Colonic mucosa (tissue), 4 donors: ENCODE results near the gene FHOD3. TPM values are rescaled to one million over a fixed set of nuclear protein-coding genes. Genes with fewer than 3 reads are reported as not detected.
"Not testable (repeated sequence)": the region's sequence is repeated elsewhere in the genome, so short reads cannot be mapped to it uniquely, and the experiment has no call there.

Source experiments
- DNase-seq: peaks from one replicate; pipeline ENCODE4 v3.0.0-alpha.2; 2020
- H3K27ac ChIP-seq: fragments of 200-600 bp; one replicate; pipeline ENCODE4 v1.8.0; 2021
- H3K27me3 ChIP-seq: fragments of 200-600 bp; one replicate; pipeline ENCODE4 v1.8.0; 2021
- H3K36me3 ChIP-seq: fragments of 200-600 bp; one replicate; pipeline ENCODE4 v1.8.0; 2021
- H3K4me1 ChIP-seq: fragments of 200-600 bp; one replicate; pipeline ENCODE4 v1.8.0; 2021; ENCODE audit warnings: mild to moderate bottlenecking
- H3K4me3 ChIP-seq: fragments of 200-600 bp; one replicate; pipeline ENCODE4 v1.8.0; 2021
- H3K9ac ChIP-seq, 2 donors: one replicate each; pipeline ENCODE4 v1.7.0; 2013; ENCODE audit warnings: control low read depth in 2 of 2, low read depth in 2 of 2, low read length in 2 of 2
- H3K9me3 ChIP-seq: fragments of 200-600 bp; one replicate; pipeline ENCODE4 v1.8.0; 2021
- intact Hi-C: fragments of 100-400 bp; cut with DNase I; formaldehyde crosslinking; loops from one replicate; pipeline ENCODE4 v1.14.1; 2022
- total RNA-seq, 2 donors: library from RNA; stranded (reverse); fragmentation: NEBNext Ultra II Directional in 1 of 2; extraction: Animal tissue kit (Norgen Biotek cat#: 25700) in 1 of 2; gene quantifications; one replicate each; pipeline ENCODE4 v1.2.1, GENCODE V29; 2021
- TF ChIP-seq, protein P1 (sequence below): fragments of 200-600 bp; IDR thresholded peaks from one replicate; pipeline ENCODE4 v1.8.0; 2022; ENCODE audit warnings: antibody characterized with exemption, mild to moderate bottlenecking
- donor health status: healthy.
- donor health status: DM: no; HTN: no; CAD: no.
- donor health status: DM: no; HTN: no; CAD: no.

FHOD3 gene
- total RNA-seq, 2 donors from 2014 or later = 2.5 to 4.1 TPM

DNA sequence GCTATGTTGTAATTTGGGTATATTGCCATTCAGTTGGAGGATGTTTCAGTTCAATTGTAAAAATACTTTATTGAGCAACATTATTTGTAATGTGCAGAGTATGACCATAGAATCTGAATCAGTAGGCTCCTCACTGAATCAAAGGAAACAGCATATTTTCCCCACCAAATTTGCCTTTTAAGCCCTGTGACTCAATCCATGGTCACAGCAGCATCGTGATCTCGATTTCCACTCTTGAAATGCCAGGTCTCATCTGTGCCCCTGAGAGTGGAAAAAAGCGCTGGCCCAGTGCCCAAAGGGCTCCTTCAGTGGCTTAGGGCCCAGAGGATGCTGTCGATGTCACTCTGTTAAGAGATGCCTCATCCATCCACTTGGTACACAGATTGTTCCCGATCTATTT, 57.5 kb downstream of the FHOD3 start:
- no peak overlapping the region for H3K27ac ChIP-seq
- H3K27me3 ChIP-seq = no peaks in the 10 kb centered on the region
- H3K36me3 ChIP-seq = no peaks in the 10 kb centered on the region
- intact Hi-C loops = no loop called here
- TF ChIP-seq, protein P1, sequence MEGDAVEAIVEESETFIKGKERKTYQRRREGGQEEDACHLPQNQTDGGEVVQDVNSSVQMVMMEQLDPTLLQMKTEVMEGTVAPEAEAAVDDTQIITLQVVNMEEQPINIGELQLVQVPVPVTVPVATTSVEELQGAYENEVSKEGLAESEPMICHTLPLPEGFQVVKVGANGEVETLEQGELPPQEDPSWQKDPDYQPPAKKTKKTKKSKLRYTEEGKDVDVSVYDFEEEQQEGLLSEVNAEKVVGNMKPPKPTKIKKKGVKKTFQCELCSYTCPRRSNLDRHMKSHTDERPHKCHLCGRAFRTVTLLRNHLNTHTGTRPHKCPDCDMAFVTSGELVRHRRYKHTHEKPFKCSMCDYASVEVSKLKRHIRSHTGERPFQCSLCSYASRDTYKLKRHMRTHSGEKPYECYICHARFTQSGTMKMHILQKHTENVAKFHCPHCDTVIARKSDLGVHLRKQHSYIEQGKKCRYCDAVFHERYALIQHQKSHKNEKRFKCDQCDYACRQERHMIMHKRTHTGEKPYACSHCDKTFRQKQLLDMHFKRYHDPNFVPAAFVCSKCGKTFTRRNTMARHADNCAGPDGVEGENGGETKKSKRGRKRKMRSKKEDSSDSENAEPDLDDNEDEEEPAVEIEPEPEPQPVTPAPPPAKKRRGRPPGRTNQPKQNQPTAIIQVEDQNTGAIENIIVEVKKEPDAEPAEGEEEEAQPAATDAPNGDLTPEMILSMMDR = no peak
- DNase-seq = no peak
- no peaks in the 10 kb centered on the region for H3K9me3 ChIP-seq
- H3K4me1 ChIP-seq = no peaks in the 10 kb centered on the region
- H3K9ac ChIP-seq = no peak overlapping the region
- no peak overlapping the region for H3K4me3 ChIP-seq

DNA sequence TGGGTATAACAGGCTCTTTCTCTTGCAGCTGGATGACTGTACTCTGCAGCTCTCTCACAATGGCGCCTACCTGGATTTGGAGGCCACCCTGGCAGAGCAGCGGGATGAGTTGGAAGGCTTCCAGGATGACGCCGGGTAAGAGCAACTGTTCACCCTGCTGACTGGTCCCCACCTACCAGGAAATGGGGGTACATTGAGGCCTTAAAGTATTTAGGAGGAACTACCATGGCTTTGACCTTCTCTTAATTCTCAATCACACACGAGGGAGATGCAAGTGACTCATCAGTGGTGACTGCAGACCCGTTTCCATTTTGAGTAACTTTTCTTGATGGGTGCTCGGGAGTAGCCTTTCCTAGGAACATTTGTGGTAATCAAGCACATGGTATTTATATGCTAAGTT, 58.0 kb downstream of the FHOD3 start:
- H3K36me3 ChIP-seq = no peaks in the 10 kb centered on the region
- H3K4me3 ChIP-seq = no peak overlapping the region
- no peak for DNase-seq
- H3K27me3 ChIP-seq = no peaks in the 10 kb centered on the region
- no peaks in the 10 kb centered on the region for H3K4me1 ChIP-seq
- no peak overlapping the region for H3K9ac ChIP-seq
- TF ChIP-seq, protein P1 = no peak
- H3K9me3 ChIP-seq = no peaks in the 10 kb centered on the region
- intact Hi-C loops = no loop called here
- no peak overlapping the region for H3K27ac ChIP-seq

DNA sequence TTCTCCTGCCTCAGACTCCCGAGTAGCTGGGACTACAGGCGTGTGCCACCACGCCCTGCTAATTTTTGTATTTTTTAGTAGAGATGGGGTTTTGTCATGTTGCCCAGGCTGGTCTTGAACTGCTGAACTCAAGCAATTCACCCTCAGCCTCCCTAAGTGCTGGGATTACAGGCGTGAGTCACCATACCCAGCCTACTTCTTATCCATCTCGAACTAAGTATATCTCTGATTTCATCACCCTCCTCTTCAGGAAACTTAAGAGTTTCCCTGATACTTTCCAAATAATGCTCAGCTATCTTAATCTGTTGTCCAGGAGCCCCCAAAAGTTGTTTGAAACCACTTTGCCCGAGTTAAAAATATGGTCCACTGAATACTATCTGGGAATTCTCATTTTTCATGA, 59.2 kb downstream of the FHOD3 start:
- H3K36me3 ChIP-seq, H3K9me3 ChIP-seq, DNase-seq, H3K4me3 ChIP-seq, H3K4me1 ChIP-seq, H3K27me3 ChIP-seq, H3K27ac ChIP-seq, H3K9ac ChIP-seq, intact Hi-C loops: not testable (repeated sequence)

DNA sequence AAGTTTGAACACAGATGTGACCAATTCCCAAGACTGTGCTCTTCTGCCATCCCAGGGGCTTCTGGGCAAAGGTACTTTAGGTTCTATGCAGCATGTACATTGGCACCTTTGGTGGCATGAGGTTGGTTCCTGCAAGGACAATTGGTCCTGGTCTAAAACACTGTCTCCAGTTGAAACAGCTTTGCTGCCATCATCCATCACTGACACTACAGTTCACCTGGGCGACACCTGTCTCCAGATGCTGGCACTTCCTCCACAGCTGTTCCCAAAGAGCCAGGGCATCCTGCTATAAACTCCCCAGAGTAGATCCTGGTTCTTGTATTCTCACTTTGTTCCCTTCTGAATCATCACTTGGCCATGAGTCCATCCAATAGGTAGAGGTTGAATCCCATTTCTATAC, 60.6 kb downstream of the FHOD3 start:
- Histone ChIP-seq H3K36me3 (no peaks in the 10 kb centered on the region), H3K27me3 (no peaks in the 10 kb centered on the region), H3K4me1 (no peaks in the 10 kb centered on the region), H3K9me3 (no peaks in the 10 kb centered on the region), H3K27ac (no peak overlapping the region), H3K4me3 (no peak overlapping the region), H3K9ac (no peak overlapping the region)
- intact Hi-C loops = no loop called here
- TF ChIP-seq, protein P1 = no peak
- DNase-seq = no peak

DNA sequence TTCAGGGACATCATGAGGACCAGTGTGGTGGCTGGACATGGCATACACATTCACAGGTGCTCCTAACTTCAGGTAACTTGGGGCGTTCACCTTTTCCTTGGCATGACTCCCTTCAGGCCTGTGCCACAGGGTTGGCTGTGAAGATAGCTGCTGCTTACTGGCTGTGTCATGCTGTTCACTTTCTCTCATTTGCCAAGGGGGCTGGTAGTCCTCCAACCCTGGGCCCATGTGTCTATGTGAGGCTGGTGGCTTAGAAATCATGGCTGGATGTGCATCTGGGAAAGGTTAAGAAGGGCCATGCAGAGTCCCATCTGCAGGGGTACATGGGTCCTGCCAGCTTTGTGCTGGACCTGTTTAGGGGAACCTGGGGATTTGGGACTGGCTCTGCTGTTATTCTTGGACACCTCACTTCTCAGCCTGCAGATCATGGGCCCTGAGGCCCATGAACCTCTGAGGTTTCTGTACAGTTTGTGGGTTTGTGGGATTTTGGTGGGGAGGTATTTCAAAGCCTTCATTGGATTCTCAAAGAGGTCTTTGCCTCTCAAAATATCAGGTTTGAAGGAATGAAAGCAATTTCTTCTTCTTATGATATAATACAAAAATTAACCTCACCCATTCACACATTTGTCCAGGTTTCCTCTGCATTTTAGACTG, 62.9 kb downstream of the FHOD3 start:
- Histone ChIP-seq H3K36me3 (no peaks in the 10 kb centered on the region), H3K4me3 (no peak overlapping the region), H3K4me1 (no peaks in the 10 kb centered on the region), H3K27ac (no peak overlapping the region), H3K9me3 (no peaks in the 10 kb centered on the region), H3K27me3 (no peaks in the 10 kb centered on the region), H3K9ac (no peak overlapping the region)
- intact Hi-C loops = no loop called here
- TF ChIP-seq, protein P1 = no peak
- DNase-seq = no peak

DNA sequence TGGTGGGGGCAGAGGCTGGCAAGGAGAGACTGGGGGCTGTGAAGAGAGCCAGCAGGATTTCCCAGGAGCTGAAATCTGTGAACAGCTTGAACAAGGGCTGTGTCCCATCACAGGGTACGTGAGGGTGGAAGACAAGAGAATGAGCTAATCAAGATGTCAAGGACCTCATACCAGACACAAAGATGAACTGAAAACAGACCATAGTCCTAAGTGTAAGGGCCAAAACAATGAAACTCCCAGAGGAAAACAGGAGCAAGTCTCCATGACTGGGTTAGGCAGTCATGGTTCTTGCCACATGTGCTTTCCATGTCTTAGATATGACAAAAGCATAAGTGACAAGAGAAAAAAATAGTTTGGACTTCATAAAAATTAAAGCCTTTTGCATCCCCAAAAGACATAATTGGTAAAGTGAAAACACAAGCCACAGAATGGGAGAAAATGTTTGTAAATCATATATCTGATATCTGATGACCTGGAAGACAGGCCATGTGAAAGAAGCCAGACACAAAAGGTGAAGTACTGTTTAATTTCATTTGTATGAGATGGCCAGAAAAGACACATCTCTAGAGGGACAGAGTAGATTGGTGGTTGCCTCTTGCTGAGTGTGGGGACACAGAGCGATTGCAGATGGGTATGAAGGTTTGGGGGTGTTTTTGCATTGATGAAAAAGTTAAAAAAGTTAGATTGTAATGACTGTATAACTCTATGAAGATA, 67.6 kb downstream of the FHOD3 start:
- DNase-seq = no peak
- Histone ChIP-seq H3K9ac (no peak overlapping the region), H3K27me3 (no peaks in the 10 kb centered on the region), H3K4me3 (no peak overlapping the region), H3K36me3 (no peaks in the 10 kb centered on the region), H3K4me1 (no peaks in the 10 kb centered on the region), H3K27ac (no peak overlapping the region), H3K9me3 (no peaks in the 10 kb centered on the region)
- TF ChIP-seq, protein P1 = no peak
- intact Hi-C loops = no loop called here
